AG09309 (cell line): ENCODE data around the gene PPARGC1A.

Experiments
- DNase-seq: peaks from one replicate; pipeline ENCODE4 v3.0.0-alpha.2; 2010; ENCODE audit warnings: low read depth
- H3K4me3 ChIP-seq: 2 replicates; pipeline ENCODE4 v1.5.1; 2011; ENCODE audit warnings: mild to moderate bottlenecking, low read depth, low read length, moderate library complexity; ENCODE audit not compliant: control insufficient read depth
- CTCF ChIP-seq: IDR thresholded peaks from 2 replicates; pipeline ENCODE4 v1.5.1; 2011; ENCODE audit warnings: mild to moderate bottlenecking, low read depth, low read length, inconsistent platforms; ENCODE audit not compliant: insufficient read depth, control insufficient read depth; ENCODE audit errors: missing control alignments

PPARGC1A gene

DNA sequence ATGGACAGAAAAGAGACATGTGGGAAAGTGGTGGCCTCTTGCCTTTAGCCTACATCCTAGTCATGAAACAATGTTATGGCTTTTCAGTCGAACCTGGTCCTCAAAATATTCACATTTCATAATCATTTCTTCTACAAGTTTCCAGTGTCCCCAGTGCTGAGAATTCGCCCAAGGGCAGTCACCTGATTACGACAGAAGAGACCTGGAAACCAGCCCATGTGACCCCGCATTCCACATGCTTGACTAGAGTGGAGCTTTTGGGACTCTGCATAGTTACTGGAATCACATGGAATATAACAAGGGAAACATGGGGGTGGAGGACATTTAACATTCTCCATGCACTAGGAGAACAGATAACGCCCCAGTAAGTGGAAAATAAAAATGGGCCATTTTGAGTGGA lies 100.1 kb downstream of the PPARGC1A start:
- TF ChIP-seq CTCF = no peak
- no peak overlapping the region for H3K4me3 ChIP-seq
- DNase-seq = peak; percentile 1

- H3K4me3 ChIP-seq = no peak overlapping the region
- no peak for DNase-seq
- TF ChIP-seq CTCF = no peak
Measured at GRCh38 chr4:23788460-23788859, 101.4 kb downstream of the PPARGC1A start.

GRCh38 chr4:23788027-23788426 lies 101.8 kb downstream of the PPARGC1A start:
- no peak for DNase-seq
- H3K4me3 ChIP-seq = no peak overlapping the region
- TF ChIP-seq CTCF = no peak

- no peak for DNase-seq
- H3K4me3 ChIP-seq = no peak overlapping the region
- TF ChIP-seq CTCF = no peak
Measured at GRCh38 chr4:23782778-23783437, 106.9 kb downstream of the PPARGC1A start.

- no peak for TF ChIP-seq CTCF
- H3K4me3 ChIP-seq = no peak overlapping the region
- no peak for DNase-seq
Measured at GRCh38 chr4:23779839-23780238, 110.0 kb downstream of the PPARGC1A start.

DNA sequence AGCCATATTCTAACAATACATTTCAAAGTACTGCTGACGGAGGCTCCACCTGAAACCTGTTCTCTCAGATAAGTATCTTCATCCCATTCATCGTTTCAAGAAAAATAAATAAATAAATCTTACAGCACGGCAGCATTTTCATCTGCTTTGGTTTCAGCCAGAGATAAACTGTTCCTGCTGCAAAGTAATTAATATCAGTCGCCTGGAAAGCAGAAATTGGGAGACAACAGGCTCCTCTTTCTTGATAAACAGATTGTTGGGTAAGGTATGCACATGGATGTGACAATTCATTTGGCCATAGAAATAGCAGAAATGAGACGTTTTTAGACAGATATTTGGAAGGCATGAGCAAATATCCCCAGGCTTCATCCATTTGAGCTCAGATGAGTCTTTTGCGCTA lies 110.4 kb downstream of the PPARGC1A start:
- DNase-seq = no peak
- TF ChIP-seq CTCF = no peak
- no peak overlapping the region for H3K4me3 ChIP-seq
